Loucy (cell line): ENCODE results near the gene ACP1.

Experiments
- CTCF ChIP-seq: fragments of 200-600 bp; sonication (generic); conservative IDR thresholded peaks from 2 replicates; pipeline ENCODE4 v1.5.1; 2014; ENCODE audit warnings: mild to moderate bottlenecking, antibody characterized with exemption, low read length
- EZH2phosphoT487 ChIP-seq: fragments of 200-600 bp; IDR thresholded peaks from 2 replicates; pipeline ENCODE4 v1.6.1; 2018; ENCODE audit warnings: antibody characterized with exemption, mild to moderate bottlenecking, moderate library complexity, borderline replicate concordance

GRCh38 chr2:257842-258241, 6.9 kb upstream of the ACP1 start:
- TF ChIP-seq CTCF (no peak), EZH2phosphoT487 (no peak)
